Calu3 (cell line): ENCODE measurements around the gene COL21A1. TPM values are rescaled to one million over a fixed set of nuclear protein-coding genes. Genes with fewer than 3 reads are reported as not detected.

Experiments
- BruUV-seq: library from RNA; stranded (reverse); fragments of 400-500 nt; replicated peaks from 2 replicates; lab custom pipeline; 2021; lab: Mats Ljungman, UMichigan
- CTCF ChIA-PET: fragments of 300-600 bp; sonication (Branson Sonifier 250); formaldehyde crosslinking; loops from one replicate; lab custom pipeline; 2022; ENCODE audit warnings: antibody characterized with exemption; lab: Charles Lee
- DNase-seq: peaks from one replicate; pipeline ENCODE4 v3.0.0; 2022
- H3K27ac Mint-ChIP-seq: one replicate; pipeline ENCODE4 v1.8.0; 2022; ENCODE audit warnings: mixed read lengths; ENCODE audit not compliant: unreplicated experiment
- H3K27me3 Mint-ChIP-seq: one replicate; pipeline ENCODE4 v1.8.0; 2022; ENCODE audit warnings: mixed read lengths; ENCODE audit not compliant: unreplicated experiment
- H3K36me3 Mint-ChIP-seq: one replicate; pipeline ENCODE4 v1.8.0; 2022; ENCODE audit warnings: mild to moderate bottlenecking, moderate library complexity, mixed read lengths; ENCODE audit not compliant: insufficient read depth, unreplicated experiment
- H3K4me1 Mint-ChIP-seq: one replicate; pipeline ENCODE4 v1.8.0; 2022; ENCODE audit warnings: mild to moderate bottlenecking, low read depth, mixed read lengths; ENCODE audit not compliant: unreplicated experiment
- H3K4me3 Mint-ChIP-seq: one replicate; pipeline ENCODE4 v1.8.0; 2022; ENCODE audit warnings: mild to moderate bottlenecking, low read depth, moderate library complexity, mixed read lengths; ENCODE audit not compliant: unreplicated experiment
- H3K9me3 Mint-ChIP-seq: one replicate; pipeline ENCODE4 v1.8.0; 2022; ENCODE audit warnings: low read depth, mixed read lengths; ENCODE audit not compliant: unreplicated experiment
- intact Hi-C: fragments of 100-400 bp; cut with micrococcal nuclease; formaldehyde crosslinking; loops from one replicate; pipeline ENCODE4 v1.10.0; 2022; ENCODE audit not compliant: unreplicated experiment
- total RNA-seq: library from RNA; stranded (reverse); gene quantifications from 2 replicates; pipeline ENCODE4 v1.2.3, GENCODE V29; 2022
- TF ChIP-seq, protein P1 (sequence below): fragments of 200-600 bp; IDR thresholded peaks from one replicate; pipeline ENCODE4 v1.8.0; 2022; ENCODE audit warnings: antibody characterized with exemption; ENCODE audit not compliant: unreplicated experiment

The COL21A1 gene
- total RNA-seq, 1 experiment from 2014 or later = 1.8 TPM

- H3K4me1 Mint-ChIP-seq = no peaks in the 10 kb centered on the region
- H3K4me3 Mint-ChIP-seq = no peak overlapping the region
- no peaks in the 10 kb centered on the region for H3K36me3 Mint-ChIP-seq
- CTCF ChIA-PET = no interaction called here
- intact Hi-C loops = no loop called here
- no peaks in the 10 kb centered on the region for H3K27me3 Mint-ChIP-seq
- BruUV-seq = no TSS peak
- H3K9me3 Mint-ChIP-seq = no peaks in the 10 kb centered on the region
- TF ChIP-seq, protein P1, sequence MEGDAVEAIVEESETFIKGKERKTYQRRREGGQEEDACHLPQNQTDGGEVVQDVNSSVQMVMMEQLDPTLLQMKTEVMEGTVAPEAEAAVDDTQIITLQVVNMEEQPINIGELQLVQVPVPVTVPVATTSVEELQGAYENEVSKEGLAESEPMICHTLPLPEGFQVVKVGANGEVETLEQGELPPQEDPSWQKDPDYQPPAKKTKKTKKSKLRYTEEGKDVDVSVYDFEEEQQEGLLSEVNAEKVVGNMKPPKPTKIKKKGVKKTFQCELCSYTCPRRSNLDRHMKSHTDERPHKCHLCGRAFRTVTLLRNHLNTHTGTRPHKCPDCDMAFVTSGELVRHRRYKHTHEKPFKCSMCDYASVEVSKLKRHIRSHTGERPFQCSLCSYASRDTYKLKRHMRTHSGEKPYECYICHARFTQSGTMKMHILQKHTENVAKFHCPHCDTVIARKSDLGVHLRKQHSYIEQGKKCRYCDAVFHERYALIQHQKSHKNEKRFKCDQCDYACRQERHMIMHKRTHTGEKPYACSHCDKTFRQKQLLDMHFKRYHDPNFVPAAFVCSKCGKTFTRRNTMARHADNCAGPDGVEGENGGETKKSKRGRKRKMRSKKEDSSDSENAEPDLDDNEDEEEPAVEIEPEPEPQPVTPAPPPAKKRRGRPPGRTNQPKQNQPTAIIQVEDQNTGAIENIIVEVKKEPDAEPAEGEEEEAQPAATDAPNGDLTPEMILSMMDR = no peak
- no peak for DNase-seq
- no peak overlapping the region for H3K27ac Mint-ChIP-seq
Measured at GRCh38 chr6:56232436-56232835, 14.9 kb downstream of the COL21A1 start.

DNA sequence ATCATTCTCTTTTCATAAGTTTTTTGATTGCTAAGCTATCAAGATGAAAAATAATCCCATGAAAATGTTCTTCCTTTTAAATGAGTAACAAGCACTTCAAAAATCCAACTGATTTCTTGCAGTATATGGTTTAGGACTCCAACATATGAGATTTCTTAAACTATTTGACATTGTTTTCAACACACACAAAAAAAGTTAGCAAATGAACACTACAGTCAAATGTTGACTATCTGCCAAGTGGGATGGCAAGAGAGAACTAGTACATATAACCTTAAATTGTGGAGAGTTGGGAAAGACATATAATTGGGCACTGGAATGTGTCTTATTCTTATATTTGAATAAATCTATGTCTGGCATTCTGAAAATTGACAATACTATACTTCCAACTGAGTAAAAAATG is 15.6 kb downstream of the COL21A1 start:
- CTCF ChIA-PET = no interaction called here
- BruUV-seq = no TSS peak
- TF ChIP-seq, protein P1 = no peak
- no peak for DNase-seq
- Mint-ChIP-seq H3K27ac (no peak overlapping the region), H3K4me3 (no peak overlapping the region), H3K36me3 (no peaks in the 10 kb centered on the region), H3K27me3 (no peaks in the 10 kb centered on the region), H3K4me1 (no peaks in the 10 kb centered on the region), H3K9me3 (no peaks in the 10 kb centered on the region)
- intact Hi-C loops = no loop called here

DNA sequence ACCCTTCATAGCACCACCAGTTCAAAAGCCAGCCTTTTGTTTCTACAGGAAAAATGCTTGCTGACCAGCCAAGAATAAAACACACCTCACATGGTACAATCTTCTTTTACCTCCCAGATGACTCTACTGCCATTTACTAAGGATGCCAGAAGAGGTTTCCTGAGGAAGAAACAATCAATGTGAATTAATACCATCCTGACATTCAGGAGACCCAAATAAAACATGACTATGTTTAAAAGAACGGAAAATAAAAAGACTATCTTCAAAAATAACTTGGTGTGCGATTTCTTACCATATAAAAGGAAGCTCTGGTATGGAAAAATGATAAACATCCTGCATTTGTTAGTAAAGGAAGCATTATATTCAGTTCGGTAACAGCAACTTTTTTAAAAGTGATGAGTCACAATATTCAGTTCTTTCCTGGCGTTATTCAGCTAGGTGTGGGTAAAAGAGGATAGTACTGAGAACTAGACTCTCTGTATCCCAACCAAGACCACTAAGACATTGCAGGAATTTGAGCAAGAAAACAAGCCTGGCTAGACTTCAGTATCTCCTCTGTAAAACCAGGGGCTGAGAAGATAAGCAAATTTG is 16.3 kb downstream of the COL21A1 start:
- Mint-ChIP-seq H3K27me3 (no peaks in the 10 kb centered on the region), H3K9me3 (no peaks in the 10 kb centered on the region), H3K4me3 (no peak overlapping the region), H3K27ac (no peak overlapping the region), H3K4me1 (no peaks in the 10 kb centered on the region), H3K36me3 (no peaks in the 10 kb centered on the region)
- intact Hi-C loops = no loop called here
- TF ChIP-seq, protein P1 = no peak
- no TSS peak for BruUV-seq
- no peak for DNase-seq
- CTCF ChIA-PET = no interaction called here

DNA sequence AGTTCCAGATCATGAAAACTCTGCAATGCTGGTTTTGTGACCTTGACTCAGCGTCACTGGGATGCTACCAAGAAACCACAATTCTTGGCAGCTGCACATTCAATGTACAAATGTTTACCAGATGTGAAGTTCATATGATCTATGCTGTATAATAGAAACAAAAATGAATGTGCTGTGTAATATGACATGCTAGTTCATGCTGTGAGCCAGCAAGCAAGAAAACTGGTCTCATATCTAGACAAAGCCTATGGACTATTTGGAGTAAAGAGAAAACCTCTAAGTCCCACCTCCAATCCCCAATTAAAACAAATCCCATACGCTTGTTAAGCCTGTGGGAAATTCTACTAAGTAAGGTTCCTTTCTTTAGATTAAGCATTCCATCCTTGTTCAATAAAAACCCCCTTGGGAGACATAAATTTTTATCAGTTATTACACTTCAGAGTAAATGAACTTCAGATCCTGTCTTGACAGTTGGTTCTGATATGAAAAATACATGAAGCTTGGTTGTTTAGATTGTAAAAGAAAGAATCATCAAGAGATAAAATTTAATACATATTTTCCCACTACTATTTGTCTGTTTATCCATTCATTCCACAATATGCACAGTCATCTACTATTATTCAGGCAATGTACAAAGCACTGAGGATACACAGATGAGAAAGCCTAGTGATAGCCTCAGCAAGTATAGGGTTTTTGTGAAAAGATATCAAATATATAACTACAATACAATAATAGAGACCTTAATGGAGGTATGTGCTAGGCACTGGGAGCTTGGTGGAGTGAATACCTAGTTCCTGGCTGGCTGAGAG is 20.1 kb downstream of the COL21A1 start:
- CTCF ChIA-PET = no interaction called here
- H3K27ac Mint-ChIP-seq = no peak overlapping the region
- TF ChIP-seq, protein P1 = no peak
- DNase-seq = no peak
- no TSS peak for BruUV-seq
- H3K9me3 Mint-ChIP-seq = no peaks in the 10 kb centered on the region
- H3K4me3 Mint-ChIP-seq = no peak overlapping the region
- no peaks in the 10 kb centered on the region for H3K36me3 Mint-ChIP-seq
- intact Hi-C loops = no loop called here
- H3K4me1 Mint-ChIP-seq = no peaks in the 10 kb centered on the region
- no peaks in the 10 kb centered on the region for H3K27me3 Mint-ChIP-seq
